GM18870 (cell line): ENCODE results near the gene FBXL5.

ENCODE experiments used
- ATAC-seq: cut with Tn5 transposase; IDR thresholded peaks from one replicate; pipeline ENCODE4 v1.9.1; 2021; ENCODE audit warnings: moderate library complexity; ENCODE audit not compliant: unreplicated experiment

FBXL5 gene, protein sequence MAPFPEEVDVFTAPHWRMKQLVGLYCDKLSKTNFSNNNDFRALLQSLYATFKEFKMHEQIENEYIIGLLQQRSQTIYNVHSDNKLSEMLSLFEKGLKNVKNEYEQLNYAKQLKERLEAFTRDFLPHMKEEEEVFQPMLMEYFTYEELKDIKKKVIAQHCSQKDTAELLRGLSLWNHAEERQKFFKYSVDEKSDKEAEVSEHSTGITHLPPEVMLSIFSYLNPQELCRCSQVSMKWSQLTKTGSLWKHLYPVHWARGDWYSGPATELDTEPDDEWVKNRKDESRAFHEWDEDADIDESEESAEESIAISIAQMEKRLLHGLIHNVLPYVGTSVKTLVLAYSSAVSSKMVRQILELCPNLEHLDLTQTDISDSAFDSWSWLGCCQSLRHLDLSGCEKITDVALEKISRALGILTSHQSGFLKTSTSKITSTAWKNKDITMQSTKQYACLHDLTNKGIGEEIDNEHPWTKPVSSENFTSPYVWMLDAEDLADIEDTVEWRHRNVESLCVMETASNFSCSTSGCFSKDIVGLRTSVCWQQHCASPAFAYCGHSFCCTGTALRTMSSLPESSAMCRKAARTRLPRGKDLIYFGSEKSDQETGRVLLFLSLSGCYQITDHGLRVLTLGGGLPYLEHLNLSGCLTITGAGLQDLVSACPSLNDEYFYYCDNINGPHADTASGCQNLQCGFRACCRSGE

DNA sequence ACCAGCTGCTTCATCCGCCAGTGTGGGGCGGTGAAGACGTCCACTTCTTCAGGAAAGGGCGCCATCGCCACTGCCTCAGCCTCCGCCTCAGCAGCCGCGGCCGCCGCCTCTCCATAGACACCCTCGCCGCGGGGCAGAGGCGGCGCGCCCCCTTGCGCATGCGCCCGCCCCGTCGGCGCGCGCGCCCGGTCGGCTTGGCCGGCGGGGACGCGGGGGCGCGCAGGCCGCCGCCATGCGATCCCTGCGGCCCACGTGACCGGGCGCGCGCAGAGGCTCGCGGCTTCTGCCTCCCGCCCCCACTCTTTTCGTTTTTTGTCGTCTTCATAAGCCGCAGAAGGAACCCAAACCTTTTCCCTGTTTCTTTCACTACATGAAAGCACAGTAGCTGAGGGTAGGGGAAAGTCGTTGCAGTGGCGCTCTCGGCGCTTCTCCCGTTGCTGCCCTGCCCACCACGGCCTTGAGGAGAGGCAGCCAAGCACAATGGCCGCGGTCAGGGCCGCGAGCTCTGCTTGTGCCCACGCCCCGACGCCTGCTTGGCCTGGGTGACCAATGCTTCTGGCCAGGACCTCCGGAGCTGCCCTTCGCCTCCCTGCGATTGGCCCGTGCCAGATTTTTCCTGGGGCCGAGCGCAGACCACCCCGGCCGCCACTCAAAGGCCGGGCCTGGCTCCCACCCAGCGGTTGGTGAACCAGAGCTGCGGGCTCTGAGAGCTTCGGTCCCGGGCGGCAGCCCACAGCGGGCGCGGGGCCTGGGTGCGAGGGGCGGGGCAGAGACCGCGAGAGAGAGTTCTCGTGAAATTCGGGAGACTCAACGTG, at the start of gene FBXL5:
Gene FBXL5, minus strand, starts transcription at position 135 of the 815 bp plus-strand sequence. Its CDS starts 70 bp downstream, at position 65.
- ATAC-seq = peak; percentile 39

DNA sequence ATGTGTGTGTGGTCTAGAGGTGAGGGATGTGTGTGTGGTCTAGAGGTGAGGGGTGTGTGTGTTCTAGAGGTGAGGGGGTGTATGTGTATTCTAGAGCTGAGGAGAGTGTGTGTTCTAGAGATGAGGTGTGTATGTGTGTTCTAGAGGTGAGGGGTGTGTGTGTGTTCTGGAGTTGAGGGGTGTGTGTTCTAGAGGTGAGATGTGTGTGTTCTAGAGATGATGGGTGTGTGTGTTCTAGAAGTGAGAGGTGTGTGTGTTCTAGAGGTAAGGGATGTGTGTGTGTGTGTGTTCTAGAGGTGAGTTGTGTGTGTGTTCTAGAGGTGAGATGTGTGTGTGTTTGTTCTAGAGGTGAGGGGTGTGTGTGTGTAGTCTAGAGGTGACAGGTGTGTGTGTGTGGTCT, 49.0 kb upstream of the FBXL5 start:
- ATAC-seq = no peak

DNA sequence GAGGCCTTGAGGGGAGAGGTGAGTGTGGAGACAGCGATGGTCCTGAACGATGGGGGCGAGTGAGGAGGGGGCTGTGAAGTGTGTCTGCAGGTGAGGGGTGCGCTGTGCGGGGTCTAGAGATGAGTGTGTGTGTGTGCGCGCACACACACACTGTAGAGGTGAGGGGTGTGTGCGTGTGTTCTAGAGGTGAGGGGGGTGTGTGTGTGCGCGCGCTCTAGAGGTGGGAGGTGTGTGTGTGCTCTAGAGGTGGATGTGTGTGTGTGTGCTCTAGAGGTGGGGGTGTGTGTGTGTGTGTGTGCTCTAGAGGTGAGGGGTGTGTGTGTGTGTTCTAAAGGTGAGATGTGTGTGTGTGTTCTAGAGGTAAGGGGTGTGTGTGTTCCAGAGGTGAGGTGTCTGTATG, 48.3 kb upstream of the FBXL5 start:
- no peak for ATAC-seq

DNA sequence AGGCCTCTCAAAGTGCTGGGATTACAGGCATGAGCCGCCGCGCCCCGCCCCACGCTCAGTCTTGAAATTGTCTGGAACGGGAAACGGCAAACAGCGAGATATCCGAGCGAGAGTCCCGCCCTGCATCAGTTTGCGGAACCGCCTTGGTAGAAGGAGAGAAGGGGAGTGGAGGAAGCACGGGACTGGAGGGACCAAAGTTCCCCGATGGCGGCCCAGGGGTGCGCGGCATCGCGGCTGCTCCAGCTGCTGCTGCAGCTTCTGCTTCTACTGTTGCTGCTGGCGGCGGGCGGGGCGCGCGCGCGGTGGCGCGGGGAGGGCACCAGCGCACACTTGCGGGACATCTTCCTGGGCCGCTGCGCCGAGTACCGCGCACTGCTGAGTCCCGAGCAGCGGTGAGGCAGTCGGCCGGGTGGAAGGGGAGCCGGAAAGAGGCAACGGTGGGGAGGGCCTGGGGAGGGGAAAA, 47.8 kb upstream of the FBXL5 start, which contains the start of gene BST1:
Gene BST1, plus strand, starts transcription at position 125 of the 463 bp plus-strand sequence. Its CDS starts 80 bp downstream, at position 205.
- no peak for ATAC-seq

DNA sequence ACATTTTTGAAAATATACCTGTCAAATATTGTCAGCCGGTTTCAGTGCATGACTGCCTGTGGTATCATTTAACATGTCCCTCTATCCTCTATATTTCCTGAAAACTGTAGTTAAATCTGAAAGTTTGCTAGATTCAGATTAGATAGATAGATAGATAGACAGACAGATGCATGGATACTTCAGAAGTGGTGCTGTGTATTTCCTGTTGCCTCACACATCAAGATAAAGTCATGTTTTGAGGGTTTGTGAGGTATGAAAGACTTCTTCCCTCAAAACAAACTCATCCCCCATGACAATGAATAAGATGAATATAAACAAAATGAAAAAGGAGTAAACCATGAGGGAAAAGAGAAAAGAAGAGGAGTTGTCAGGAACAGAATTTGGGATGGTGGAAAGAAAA, 41.7 kb upstream of the FBXL5 start:
- no peak for ATAC-seq

DNA sequence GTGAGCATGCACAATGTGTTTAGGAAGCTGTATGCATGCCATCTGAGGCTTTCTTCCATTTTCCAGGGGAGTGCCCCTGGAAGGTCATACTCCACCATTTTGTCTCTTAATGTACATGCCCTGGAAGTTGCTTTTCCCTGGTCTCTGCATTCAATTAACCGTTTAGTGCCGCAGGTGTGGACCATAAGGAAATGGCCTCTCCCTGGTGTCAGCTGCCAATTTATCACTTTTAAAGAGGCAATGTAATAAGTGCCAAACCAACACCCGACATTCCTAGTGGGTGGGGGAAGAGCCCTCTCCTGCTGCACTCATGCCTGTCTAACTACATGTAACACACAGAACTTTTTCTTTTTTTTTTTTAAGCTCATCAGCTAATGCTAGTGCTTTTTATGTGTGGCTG, 40.6 kb upstream of the FBXL5 start:
- ATAC-seq = no peak

DNA sequence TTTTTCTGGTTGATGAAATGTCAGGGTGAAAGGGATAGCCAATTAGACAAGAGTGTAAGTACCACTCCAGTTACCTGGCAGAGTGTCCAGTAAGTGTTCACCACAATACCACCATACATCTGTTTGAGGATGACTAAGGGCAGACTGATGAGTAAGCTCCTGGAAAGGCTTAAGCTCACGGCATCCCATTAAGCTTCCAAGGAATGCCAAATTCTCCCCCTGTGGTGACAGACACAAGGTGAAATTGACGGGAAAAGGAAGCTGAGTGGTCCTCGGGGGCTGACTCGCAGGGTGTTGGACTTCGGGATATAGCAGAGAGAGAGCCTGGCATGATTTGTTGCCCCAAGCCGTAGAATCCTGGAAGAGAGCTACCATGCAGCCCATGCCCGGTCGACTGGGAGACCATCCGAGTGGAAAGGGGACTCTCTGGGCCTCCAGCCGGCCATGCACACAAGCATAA, 40.1 kb upstream of the FBXL5 start:
- no peak for ATAC-seq

DNA sequence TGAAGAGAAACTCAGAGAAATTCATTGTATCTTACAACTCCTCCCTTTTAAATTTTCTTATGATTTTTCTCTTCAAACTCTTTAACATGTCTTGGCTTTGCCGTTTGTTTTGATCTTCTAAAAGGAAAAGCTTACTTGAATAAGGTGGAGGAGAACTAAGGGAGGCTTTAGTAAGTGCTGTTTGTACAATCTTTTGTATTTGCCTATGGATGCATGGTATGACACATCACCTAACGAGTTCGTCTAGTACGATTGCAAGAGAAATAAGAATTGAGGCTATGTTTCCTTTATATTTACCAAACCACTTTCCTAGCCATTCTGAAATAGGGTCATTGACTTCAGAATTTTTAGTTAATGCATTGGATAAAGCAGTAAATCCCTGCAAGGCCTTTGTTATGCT, 39.3 kb upstream of the FBXL5 start:
- no peak for ATAC-seq

DNA sequence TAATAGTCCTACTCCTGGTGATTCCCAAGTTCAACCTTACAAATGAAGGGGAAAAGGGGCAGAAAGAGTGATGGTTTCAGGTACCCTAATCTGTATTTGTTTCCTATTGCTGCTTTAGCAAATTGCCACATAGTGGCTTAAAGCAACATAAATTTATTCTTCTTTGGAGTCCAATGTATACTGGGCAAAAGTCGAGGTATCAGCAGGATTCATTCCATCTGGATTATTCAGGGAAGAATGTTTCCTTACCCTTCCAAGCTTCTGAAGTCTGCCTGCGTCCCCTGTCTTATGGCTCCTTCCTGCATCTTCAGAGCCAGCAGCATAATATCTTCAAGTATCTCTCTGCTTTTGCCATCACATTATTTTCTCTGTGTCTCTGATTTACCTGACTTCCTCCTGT, 37.4 kb upstream of the FBXL5 start:
- no peak for ATAC-seq

DNA sequence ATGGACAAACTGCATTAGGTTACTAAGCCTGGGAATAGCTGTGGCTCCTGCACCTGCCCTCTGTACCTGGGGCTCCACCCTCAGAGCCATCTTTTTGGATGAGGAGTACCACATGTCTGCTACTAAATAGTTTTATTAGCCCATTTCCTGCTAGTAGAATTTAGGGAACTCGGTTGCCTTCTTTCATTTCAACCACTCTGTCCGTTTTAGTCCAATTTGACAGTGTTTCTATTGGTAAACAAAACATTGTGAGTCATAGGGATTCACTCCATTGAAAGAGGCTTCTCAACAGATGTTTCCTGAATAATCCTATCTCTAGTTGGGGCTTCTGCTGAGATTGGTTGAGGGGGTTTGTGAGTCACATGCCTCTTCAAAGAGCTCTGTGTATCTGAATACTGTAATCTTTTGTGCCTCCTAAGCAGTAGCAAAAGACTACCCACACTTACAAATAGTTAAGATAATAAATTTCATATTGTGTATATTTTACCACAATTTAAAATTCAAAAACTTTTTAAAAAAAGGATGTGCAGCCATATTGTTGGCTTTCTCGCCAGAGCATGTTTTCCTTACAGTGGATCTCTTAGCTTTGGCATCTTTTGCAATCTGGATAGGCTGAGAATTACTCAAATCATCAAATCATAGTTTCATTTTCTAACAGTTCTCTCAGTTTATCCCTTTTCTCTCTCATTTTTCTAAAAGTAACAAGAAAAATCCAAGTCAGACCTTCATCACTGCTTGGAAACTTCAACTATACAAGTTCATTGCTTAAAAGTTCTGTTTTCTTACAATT, 36.4 kb upstream of the FBXL5 start:
- ATAC-seq = no peak

DNA sequence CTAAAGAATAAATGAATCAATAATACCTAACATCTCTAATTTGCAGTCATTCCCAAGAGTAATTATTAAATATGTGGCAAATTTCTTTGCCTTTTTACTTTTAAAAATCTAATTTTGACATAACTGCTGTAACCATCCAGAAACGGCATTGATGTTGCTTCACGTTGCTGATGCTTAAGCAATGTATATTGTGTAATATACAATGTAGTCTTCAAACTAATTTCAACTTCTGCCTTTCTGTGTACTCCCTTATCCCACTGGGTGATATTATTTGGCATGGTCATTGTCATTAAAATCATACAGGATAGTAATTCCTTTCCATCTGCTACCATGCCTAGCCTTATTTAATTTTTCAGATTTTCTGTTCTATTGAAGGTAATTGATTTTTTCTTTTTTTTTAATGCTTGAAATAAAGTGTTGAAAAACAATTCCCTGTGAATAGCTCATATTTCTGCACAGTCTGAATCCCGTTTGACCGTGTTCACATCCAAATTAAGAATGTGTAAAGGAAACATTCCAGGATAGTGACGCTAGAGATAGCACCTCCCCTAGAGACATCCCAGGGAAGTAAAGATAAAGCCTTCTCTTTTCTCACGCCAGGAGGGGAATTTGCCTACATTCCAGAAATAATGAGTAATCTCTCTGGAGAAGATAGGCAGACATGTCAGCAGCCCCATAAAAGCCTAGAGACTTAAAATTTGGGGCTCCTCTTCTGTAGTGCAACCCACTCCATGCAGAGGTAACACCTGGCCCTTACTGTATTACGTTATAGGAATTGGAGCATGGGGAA, 35.1 kb upstream of the FBXL5 start:
- no peak for ATAC-seq

DNA sequence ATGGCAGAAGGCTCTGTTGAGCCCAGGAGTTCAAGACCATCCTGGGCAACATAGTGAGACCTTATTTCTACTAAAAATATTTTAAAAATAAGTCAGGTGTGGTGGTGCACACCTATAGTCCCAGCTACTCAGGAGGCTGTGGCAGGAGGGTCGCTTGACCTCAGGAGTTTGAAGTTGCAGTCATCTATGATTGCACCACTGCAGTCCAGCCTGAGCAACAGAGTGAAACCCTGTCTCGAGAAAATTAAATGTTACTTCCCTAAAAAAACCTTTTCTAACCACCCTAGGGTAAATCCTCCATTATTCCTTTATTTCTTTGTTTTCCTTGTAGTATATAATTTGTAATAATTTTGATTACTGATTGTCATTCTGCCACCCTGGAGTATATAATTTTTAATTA, 34.4 kb upstream of the FBXL5 start:
- ATAC-seq = no peak

DNA sequence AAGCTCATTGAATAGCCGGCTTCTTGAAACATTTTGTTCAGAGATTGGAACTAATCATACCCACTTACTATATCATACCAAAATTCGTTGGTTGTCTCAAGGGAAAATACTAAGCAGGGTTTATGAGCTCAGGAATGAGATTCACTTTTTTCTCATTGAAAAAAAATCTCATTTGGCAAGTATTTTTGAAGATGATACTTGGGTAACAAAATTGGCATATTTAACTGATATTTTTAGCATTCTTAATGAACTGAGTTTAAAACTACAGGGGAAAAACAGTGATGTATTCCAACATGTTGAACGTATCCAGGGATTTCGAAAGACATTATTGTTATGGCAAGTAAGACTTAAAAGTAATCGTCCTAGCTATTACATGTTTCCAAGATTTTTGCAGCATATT, 32.9 kb upstream of the FBXL5 start:
- ATAC-seq = no peak

DNA sequence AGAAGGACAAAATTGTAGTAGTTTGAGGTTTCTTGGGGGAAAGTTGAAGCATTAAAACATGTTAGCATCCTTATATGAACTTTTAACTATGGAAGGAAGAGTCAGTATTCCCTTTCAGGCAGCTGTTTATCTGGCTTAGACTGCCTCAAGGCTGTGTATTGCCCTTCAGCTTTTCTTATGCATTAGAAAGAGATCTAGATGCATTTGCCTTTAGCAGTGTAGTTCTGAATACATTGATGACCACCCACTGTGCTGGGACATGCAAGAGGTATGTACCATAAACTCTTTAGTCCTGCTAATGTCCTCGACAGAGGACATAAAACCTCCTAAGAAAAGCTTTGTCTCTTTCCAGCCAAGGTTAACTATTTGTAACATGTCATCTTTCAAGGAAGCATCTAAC, 29.3 kb upstream of the FBXL5 start:
- no peak for ATAC-seq

DNA sequence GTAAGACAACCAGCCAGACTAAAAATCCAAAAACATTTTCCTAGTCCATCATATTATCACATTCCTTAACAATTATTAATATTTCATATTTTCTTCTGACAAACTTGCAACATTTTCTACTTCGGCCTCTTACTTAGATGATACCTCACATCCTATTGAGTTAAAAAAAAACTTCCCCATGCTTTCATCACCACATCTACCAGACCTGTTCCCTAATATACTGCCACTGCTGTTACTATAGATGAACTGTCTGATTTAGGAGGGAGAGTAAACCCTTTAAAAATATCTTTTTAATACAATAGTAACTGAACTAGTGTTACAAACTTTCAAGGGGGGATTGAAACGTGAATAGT, 28.0 kb upstream of the FBXL5 start:
- ATAC-seq = no peak

DNA sequence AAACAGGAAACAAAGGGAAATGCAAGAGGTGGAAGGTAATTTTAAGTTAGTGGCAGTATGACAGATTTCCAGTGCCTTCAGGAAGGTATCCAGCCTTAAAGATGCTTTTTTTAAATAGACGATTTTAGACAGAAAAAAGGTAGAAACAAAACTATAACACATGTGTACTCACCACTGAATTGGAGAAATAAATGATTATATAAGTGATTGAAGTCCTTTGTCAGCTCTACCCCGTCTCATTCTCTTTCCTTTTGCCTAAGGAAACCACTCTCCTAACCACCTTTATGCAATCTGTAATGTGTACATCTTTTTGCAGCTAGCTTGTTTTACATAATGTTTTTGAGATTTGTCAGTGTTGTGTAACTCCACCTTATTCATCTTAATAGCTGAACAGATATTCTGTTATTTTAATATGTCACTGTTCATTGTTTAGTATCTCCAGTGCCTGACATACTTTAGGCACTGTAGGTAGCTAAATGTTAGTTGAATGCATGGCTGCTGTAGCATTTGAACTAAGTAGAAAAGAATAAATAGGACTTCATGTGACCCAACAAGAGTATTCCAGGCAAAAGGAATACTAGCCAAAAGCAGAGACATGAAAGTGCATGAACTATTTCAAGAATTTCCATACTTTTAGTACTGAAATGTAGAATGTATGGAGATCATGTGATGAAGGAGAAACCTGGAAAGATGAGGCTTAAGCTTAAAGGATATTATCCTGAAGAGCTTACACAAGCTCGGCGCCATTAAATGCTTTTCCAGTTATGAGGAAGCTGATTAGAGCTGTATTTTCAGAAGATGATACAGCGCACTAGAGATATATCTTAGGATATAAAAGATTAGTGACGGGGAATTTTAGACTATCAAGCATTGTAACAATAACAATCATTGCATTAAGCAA, 27.3 kb upstream of the FBXL5 start:
- peak; percentile 9 for ATAC-seq

DNA sequence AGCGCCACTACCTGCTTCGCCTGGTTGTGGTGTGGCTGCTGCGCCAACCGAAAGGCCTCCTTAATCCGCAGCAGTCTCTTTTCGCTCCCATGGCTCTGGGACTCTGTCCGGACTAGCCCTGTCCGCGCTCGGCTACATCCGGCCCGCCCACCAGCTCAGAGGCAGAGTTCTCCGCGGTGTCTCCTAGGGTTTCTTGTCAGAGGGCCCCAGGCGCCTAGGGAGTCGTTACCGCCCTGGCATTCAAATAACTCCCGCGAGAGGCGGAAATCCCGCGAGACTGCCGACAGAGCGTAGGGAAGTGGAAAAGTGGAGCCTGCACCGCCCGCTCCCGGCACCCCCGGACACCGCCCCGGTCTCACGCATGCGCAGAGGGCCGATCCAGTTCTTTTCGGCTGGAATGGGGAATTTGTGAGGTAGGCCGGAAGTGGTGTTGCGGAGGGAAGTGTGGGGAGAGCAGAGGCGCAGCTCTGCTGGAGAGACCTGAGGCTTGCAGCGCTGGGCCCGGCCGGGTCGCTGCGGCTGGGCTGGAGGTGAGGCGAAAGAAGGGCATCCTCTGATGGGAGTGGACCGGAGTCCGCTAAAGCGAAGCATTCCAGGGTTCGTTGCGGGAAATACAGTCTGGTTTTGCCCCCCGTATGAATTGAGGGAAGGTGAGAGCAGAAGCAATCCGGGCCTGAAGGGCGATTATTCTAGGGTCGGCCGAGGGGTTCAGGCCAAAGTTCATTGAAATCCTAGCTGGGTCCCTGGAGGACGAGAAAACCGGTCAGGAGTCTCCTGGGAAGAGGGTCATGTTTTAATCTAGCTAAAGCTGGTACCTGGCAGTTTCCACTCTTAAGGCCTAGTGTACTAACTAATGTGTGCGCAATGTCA, 26.4 kb upstream of the FBXL5 start, which contains the start of gene FAM200B:
Gene FAM200B, plus strand, starts transcription at position 456 of the 870 bp plus-strand sequence. CDS start 5,151 bp downstream, outside the sequence.
- peak; percentile 82 for ATAC-seq

DNA sequence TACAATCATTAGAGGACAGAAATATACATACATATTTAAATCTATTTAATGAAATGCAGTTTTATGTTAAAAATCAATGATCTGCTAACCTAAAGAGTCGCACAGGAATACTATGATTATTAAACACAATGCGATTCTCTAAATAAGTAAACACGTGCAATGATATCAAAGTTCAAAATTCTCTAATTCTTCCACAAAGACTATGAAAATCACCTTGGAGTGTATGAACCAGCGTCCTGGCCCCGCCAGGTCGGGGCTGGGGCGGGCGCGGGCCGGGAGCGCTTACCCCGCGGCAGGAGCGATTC, 25.9 kb upstream of the FBXL5 start:
- no peak for ATAC-seq
